RWPE2 (cell line): ENCODE data around the gene BMERB1.

Experiments used
- ATAC-seq: fragments of 200-7000 bp; cut with Tn5 transposase; 3 replicates; pipeline ENCODE4 v1.9.1; 2021; ENCODE audit warnings: low read depth
- DNase-seq: peaks from one replicate; pipeline ENCODE4 v3.0.0-alpha.2; 2020; ENCODE audit warnings: low spot score
- H3K27ac ChIP-seq: fragments of 450-650 bp; 2 replicates; pipeline ENCODE4 v1.5.1; 2017; ENCODE audit warnings: mild to moderate bottlenecking; ENCODE audit not compliant: poor library complexity, severe bottlenecking
- H3K27me3 ChIP-seq: fragments of 250-450 bp; sonication (Bioruptor Pico); 2 replicates; pipeline ENCODE4 v1.5.1; 2021; ENCODE audit warnings: mild to moderate bottlenecking, moderate library complexity; ENCODE audit not compliant: insufficient read depth, poor library complexity, severe bottlenecking
- H3K36me3 ChIP-seq: fragments of 250-450 bp; sonication (Bioruptor Pico); 2 replicates; pipeline ENCODE4 v1.5.1; 2020; ENCODE audit warnings: low read depth, mild to moderate bottlenecking, moderate library complexity
- H3K4me1 ChIP-seq: fragments of 250-450 bp; sonication (Bioruptor Pico); 2 replicates; pipeline ENCODE4 v1.5.1; 2021; ENCODE audit warnings: mild to moderate bottlenecking, moderate library complexity; ENCODE audit not compliant: insufficient read depth, poor library complexity, severe bottlenecking
- H3K4me3 ChIP-seq: fragments of 250-450 bp; sonication (Bioruptor Pico); 2 replicates; pipeline ENCODE4 v1.5.1; 2021; ENCODE audit warnings: mild to moderate bottlenecking, moderate library complexity; ENCODE audit not compliant: severe bottlenecking
- H3K9me3 ChIP-seq: fragments of 250-450 bp; sonication (Bioruptor Pico); 2 replicates; pipeline ENCODE4 v1.5.1; 2021; ENCODE audit warnings: mild to moderate bottlenecking, moderate library complexity; ENCODE audit not compliant: severe bottlenecking
- CTCF ChIP-seq: fragments of 450-650 bp; IDR thresholded peaks from one replicate; pipeline ENCODE4 v1.5.1; 2017; ENCODE audit warnings: mild to moderate bottlenecking, moderate library complexity; ENCODE audit not compliant: poor library complexity, severe bottlenecking

Gene BMERB1

GRCh38 chr16:15621889-15622288 lies 187.5 kb downstream of the BMERB1 start:
- peaks cover 71% of the 10 kb centered on the region for H3K36me3 ChIP-seq
- no peak for DNase-seq
- no peaks in the 10 kb centered on the region for H3K27me3 ChIP-seq
- H3K27ac ChIP-seq = no peak overlapping the region
- no peak for TF ChIP-seq CTCF
- no peak for ATAC-seq
- no peaks in the 10 kb centered on the region for H3K9me3 ChIP-seq
- H3K4me3 ChIP-seq = no peak overlapping the region
- H3K4me1 ChIP-seq = no peaks in the 10 kb centered on the region

GRCh38 chr16:15631730-15632409 lies 197.5 kb downstream of the BMERB1 start:
- DNase-seq (no peak), ATAC-seq (no peak)
- no peaks in the 10 kb centered on the region for H3K9me3 ChIP-seq
- peaks cover 74% of the 10 kb centered on the region for H3K36me3 ChIP-seq
- H3K27ac ChIP-seq = no peak overlapping the region
- H3K4me1 ChIP-seq = no peaks in the 10 kb centered on the region
- TF ChIP-seq CTCF = no peak
- no peak overlapping the region for H3K4me3 ChIP-seq
- H3K27me3 ChIP-seq = no peaks in the 10 kb centered on the region

- Histone ChIP-seq H3K4me1 (no peaks in the 10 kb centered on the region), H3K4me3 (no peak overlapping the region)
- ATAC-seq = no peak
Observed at GRCh38 chr16:15635926-15636325, 201.5 kb downstream of the BMERB1 start.

GRCh38 chr16:15636392-15636873 lies 202.0 kb downstream of the BMERB1 start:
- Histone ChIP-seq H3K27me3 (no peaks in the 10 kb centered on the region), H3K4me3 (no peak overlapping the region), H3K36me3 (peaks cover 79% of the 10 kb centered on the region), H3K27ac (no peak overlapping the region), H3K9me3 (no peaks in the 10 kb centered on the region), H3K4me1 (no peaks in the 10 kb centered on the region)
- no peak for DNase-seq
- TF ChIP-seq CTCF = no peak
- no peak for ATAC-seq

More at GRCh38 chr16:15635926-15636325, 201.5 kb downstream of the BMERB1 start:
- no peak for DNase-seq
- no peak overlapping the region for H3K27ac ChIP-seq
- peaks cover 84% of the 10 kb centered on the region for H3K36me3 ChIP-seq
- H3K9me3 ChIP-seq = no peaks in the 10 kb centered on the region
- no peaks in the 10 kb centered on the region for H3K27me3 ChIP-seq
- TF ChIP-seq CTCF = no peak
